GM15510 (cell line): ENCODE measurements around the gene GPATCH11.

ENCODE experiments used
- POLR2A ChIP-seq: IDR thresholded peaks from 3 replicates; pipeline ENCODE4 v1.6.1; 2011; ENCODE audit warnings: borderline replicate concordance; ENCODE audit not compliant: insufficient read length; ENCODE audit errors: extremely low read depth

Gene GPATCH11

GRCh38 chr2:37091873-37092272 is 7.6 kb downstream of the GPATCH11 start:
- no peak for TF ChIP-seq POLR2A

DNA sequence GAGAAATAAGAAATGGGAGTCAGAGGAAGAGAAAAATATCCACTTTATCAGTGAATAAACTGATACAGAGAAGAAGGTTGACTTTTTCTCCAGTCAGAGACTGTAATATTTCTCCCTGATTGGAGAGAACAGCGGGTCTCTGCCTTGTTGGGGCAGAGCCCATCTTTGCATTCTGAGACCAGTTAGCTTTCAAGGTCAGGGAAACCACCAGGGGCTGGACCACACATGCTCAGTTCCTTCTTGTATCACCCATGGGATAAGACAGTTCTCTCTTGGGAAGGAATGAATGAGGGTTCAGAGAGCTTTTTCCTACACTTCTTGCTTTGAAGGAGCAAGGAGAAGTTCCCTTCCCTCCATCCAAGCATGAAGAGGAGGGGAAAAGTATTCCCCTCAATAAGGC is 12.2 kb downstream of the GPATCH11 start:
- TF ChIP-seq POLR2A = no peak

- TF ChIP-seq POLR2A = no peak
Measured at GRCh38 chr2:37098416-37099118, 14.2 kb downstream of the GPATCH11 start.

GRCh38 chr2:37100054-37100453 is 15.7 kb downstream of the GPATCH11 start:
- no peak for TF ChIP-seq POLR2A

DNA sequence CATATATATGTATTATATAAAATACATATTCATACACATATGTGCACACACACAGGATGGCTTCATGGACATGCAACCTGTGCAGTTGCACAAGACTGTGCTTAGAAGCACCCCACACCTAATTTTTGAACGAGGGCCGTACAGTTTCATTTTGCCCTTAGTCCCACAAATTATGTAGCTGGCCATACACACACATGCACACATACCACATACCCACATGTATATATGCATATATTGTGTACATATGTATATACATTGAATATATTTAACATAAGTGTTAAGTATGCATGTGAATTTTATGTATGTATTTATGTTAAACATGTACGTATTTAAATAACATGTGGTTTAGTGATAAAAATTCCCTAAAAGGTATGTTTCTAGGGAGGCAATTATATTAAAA is 18.3 kb downstream of the GPATCH11 start:
- TF ChIP-seq POLR2A = no peak

GRCh38 chr2:37104178-37104577 is 19.9 kb downstream of the GPATCH11 start:
- TF ChIP-seq POLR2A = no peak

DNA sequence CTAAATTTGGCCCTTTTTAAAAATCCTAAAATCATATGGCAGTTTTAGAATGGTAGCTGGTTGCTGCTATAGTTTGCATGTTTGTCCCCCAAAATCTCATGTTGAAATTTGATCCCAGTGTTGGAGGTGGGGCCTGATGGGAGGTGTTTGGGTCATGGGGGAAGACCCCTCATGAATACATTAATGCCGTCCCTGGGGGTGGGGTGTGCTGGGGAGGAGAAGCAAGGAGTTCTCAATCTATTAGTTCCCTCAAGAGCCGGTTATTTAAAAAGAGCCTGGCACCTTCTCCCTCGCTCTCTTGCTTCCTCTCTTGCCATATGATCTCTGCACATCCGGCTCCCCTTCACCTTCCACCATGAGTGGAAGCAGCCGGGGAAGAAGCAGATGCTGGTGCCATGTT is 20.8 kb downstream of the GPATCH11 start:
- no peak for TF ChIP-seq POLR2A

- TF ChIP-seq POLR2A = no peak
Measured at GRCh38 chr2:37109523-37109922, 25.2 kb downstream of the GPATCH11 start.

DNA sequence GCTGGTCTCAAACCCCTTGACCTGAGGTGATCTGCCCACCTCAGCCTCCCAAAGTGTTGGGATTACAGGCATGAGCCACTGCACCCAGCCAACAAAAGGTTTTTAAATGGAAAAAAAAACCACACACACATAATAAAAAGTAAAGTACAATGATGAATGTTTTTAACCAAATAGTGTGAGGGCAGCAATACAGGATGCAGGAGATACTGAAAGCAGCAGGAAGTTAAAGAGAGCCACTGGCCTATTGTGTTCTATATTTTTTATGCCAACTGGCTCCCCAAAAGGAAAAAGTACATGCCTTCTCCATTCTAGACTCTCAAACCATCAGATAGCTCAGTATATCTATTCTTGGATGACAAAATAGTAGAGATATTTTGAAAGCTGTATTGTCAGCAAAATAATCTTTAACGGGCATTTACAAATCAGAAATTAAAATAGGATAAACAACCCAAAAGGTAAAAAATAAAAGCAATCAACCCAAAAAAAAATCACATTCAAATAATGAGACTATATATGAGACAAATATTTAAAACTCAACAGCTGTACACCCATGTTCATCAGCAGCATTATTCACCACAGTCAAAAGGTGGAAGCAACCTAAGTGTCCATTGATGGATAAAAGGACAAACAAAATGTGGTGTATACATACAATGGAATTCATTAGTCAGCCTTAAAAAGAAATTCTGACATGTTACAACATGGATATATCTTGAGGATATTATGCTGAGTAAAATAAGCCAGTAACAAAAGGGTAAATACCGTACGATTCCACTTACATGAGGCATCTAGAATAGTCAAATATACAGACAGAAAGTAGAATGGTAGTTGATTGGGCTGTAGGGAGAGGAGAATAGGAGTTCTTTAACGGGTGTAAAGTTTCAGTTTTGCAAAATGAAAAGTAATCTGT is 26.2 kb downstream of the GPATCH11 start:
- TF ChIP-seq POLR2A = no peak

- TF ChIP-seq POLR2A = no peak
Measured at GRCh38 chr2:37111958-37112357, 27.6 kb downstream of the GPATCH11 start.

GRCh38 chr2:37117566-37117965 is 33.2 kb downstream of the GPATCH11 start:
- no peak for TF ChIP-seq POLR2A

DNA sequence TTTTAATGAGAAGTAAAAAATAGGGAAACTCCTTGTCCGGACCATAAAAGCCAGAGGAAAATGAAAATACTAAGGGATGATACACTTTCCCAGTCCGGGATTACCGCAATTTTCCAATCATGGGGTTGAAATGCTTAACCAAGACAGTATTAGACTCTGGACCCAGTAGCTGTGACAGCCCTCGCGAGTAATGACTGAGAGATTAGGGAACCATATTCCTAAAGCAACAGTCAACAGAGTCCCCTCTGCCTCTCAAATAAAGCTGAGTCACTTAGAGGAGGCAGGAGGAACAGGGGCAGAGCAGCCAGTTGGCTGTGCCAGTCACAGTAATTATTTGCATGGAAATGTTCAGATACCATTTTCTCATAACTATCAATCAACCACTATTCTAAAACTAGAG is 34.8 kb downstream of the GPATCH11 start:
- TF ChIP-seq POLR2A = no peak

- TF ChIP-seq POLR2A = no peak
Measured at GRCh38 chr2:37125416-37125815, 41.1 kb downstream of the GPATCH11 start.

DNA sequence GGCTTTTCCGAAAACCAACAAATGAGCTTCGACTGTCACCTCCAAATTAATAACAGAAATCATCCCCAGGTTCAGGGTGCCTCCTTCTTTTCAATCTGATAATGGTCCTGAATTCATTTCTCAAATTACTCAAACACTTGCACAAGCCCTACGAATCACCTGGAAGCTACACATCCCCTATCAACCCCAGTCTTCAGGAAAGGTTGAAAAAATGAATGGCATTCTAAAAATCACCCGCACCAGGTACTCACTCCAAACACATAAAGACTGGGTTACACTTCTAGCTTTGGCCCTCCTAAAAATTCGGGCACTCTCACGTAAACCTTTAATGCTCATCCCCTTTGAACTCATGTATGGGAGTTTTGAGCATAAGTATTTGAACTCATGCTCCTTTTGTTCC is 48.6 kb downstream of the GPATCH11 start:
- no peak for TF ChIP-seq POLR2A

DNA sequence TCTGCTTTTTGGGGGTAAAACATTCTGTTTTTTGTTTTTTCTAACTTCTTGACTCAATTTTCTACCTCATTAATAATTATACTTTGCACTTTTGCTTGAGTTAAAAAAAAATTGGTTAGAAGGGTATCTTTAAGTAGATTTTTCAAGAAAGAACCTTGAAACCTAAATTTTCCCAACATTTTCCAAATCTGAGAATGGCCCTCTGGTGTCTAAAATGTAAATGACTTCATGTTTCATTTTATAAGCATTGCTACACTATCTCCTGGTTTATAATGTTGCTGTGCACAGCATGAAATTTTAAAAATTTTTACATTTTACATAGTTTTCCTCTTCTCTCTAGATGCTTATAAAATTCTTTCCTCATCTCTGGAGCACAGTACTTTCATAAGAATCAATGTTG is 58.2 kb downstream of the GPATCH11 start:
- no peak for TF ChIP-seq POLR2A

- TF ChIP-seq POLR2A = no peak
Measured at GRCh38 chr2:37143974-37144373, 59.7 kb downstream of the GPATCH11 start.
